ENCODE measurements around the gene HIP1. TPM values are rescaled to one million over a fixed set of nuclear protein-coding genes. Genes with fewer than 3 reads are reported as not detected.

Gene HIP1
- total and polyA plus RNA-seq, 7 experiments from 2014 or later = 0.78 to 14.6 (median 1.7) TPM; not detected in 1

DNA sequence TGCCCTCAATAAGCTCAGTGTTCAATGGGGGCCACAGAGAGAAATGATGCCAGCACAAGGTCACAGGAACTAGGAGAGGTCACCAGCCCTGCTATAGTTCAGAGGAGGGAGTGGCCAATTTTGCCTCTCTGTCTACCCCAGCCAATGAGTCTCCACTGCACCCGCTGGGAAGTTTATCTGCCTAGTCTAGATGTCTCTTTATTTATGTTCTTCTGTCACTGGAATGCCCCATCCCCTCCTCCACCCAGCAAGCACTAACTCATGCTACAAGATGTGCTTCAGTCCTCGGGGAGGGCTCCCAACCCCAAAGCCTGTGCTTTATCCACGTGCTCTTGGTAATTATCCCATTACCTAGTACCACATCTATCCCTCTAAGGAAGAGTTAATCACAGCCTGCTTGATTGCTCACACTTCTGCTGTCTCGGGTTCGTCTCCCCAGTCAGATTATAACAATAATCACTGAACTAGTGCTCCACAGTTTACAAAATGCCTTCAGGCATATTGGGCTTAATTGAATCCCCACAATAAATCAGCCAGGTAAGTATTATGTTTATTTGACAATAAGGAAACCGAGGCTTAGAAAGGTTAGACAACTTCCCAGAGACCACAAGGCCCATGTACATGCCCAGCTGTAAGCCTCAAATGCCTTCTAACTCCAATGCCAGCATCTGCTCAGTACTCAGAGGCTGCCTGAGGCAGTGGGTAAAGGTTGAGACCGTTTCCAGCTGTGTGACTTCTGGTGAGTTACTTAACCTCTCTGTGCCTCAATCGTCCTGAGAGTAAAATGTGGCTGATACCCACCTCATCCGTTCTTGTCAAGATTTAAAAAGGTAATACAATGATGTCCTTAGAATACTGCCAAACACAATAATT lies 3.9 kb downstream of the HIP1 start:
- Histone ChIP-seq H3K27me3 (ENCODE audit: control insufficient read depth in 2 of 2, insufficient read depth in 2 of 2, low read length in 2 of 2) (no peaks in the 10 kb centered on the region), H3K27ac (ENCODE audit: low read depth, low read length) (no peak overlapping the region), H3K36me3 (ENCODE audit: control insufficient read depth in 2 of 3, insufficient read depth in 3 of 3, low read length in 3 of 3) (peaks cover 0 to 4% (median 0%) of the 10 kb centered on the region in 3 experiments), H3K4me3 (ENCODE audit: low read length) (no peak overlapping the region), H3K9me3 (ENCODE audit: control insufficient read depth in 2 of 3, low read length in 3 of 3) (no peaks in the 10 kb centered on the region), H3K4me1 (ENCODE audit: control insufficient read depth in 2 of 2, insufficient read depth in 2 of 2, low read length in 2 of 2) (peaks cover 4 to 19% of the 10 kb centered on the region in 2 donors)
- H3K27me3 Mint-ChIP-seq = peaks cover 0 to 25% (median 5%) of the 10 kb centered on the region in 5 donors
- H3K36me3 Mint-ChIP-seq = peaks cover 0 to 4% (median 0%) of the 10 kb centered on the region in 5 donors
- no peak for DNase-seq
- intact Hi-C loops (cut with micrococcal nuclease) = loop anchor here (5.0 to 10.0 kb wide), 4 partner anchors 622 to 1560 kb away; partner anchors contain the start of genes EIF4H (in 1 of the 2), GTF2I (in 1 of the 2), GTF2IRD1 (in 1 of the 2) and YWHAG (in 1 of the 2)
- peaks cover 5 to 25% (median 11%) of the 10 kb centered on the region in 7 donors for H3K4me1 Mint-ChIP-seq
- H3K4me3 Mint-ChIP-seq = peak overlapping the region in 1 of 10 donors; percentile 23
- CTCF ChIA-PET = interaction anchor here (0.9 kb wide), 1 partner anchor 28 kb away, joined by 3 read pairs; no protein-coding TSS in a partner anchor
- ATAC-seq = no peak
- POLR2A ChIA-PET = no interaction called here
- peak overlapping the region in 1 of 9 donors; percentile 2 for H3K27ac Mint-ChIP-seq
- no peaks in the 10 kb centered on the region for H3K9me3 Mint-ChIP-seq

- POLR2A ChIA-PET = no interaction called here
- CTCF ChIA-PET = no interaction called here
- no peaks in the 10 kb centered on the region for H3K27me3 ChIP-seq (ENCODE audit: control insufficient read depth in 2 of 2, insufficient read depth in 2 of 2, low read length in 2 of 2)
- ATAC-seq = no peak
- H3K27me3 Mint-ChIP-seq = peaks cover 0 to 16% (median 5%) of the 10 kb centered on the region in 5 donors
- peaks cover 6 to 30% of the 10 kb centered on the region in 2 donors for H3K4me1 ChIP-seq (ENCODE audit: control insufficient read depth in 2 of 2, insufficient read depth in 2 of 2, low read length in 2 of 2)
- H3K9me3 ChIP-seq (ENCODE audit: control insufficient read depth in 2 of 3, low read length in 3 of 3) = no peaks in the 10 kb centered on the region
- H3K36me3 ChIP-seq (ENCODE audit: control insufficient read depth in 2 of 3, insufficient read depth in 3 of 3, low read length in 3 of 3) = no peaks in the 10 kb centered on the region
- H3K27ac Mint-ChIP-seq = no peak overlapping the region
- H3K36me3 Mint-ChIP-seq = peaks cover 0 to 4% (median 0%) of the 10 kb centered on the region in 5 donors
- no peak overlapping the region for H3K4me3 ChIP-seq (ENCODE audit: low read length)
- peak overlapping the region in 1 of 10 donors; percentile 37 for H3K4me3 Mint-ChIP-seq
- intact Hi-C loops (cut with micrococcal nuclease) = loop anchor here (10.0 kb wide), 2 partner anchors 1278 to 1558 kb away; partner anchors contain the start of genes EIF4H (in 1 of the 2) and GTF2IRD1 (in 1 of the 2)
- DNase-seq = no peak
- H3K27ac ChIP-seq (ENCODE audit: low read depth, low read length) = no peak overlapping the region
- H3K4me1 Mint-ChIP-seq = peaks cover 5 to 30% (median 15%) of the 10 kb centered on the region in 7 donors
- no peaks in the 10 kb centered on the region for H3K9me3 Mint-ChIP-seq
Measured at GRCh38 chr7:75732764-75733630, 5.7 kb downstream of the HIP1 start.

DNA sequence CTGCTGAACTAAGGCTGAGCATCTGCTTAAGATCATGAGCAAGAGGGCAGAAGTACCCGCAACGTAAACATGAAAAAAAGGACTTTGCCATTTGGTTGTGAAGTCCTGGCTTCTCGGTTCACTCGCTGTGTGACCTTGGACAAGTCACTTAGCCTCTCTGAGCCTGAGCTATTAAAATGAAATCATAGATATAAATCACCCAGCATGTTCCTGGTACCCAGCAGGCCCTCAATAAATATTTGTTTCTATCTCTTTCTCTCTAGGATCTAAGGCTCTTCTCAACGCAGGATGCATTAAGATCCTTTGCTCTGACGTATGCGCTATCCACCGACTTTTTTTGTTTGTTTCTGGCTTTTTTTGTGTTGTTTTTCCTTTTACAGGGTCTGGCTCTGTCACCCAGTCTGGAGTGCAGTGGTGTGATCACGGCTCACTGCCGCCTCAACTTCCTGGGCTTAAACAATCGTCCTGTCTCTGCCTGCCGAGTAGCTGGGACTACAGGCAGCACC lies 6.7 kb downstream of the HIP1 start:
- ChIA-PET POLR2A (no interaction called here), CTCF (interaction anchor here (1.0 kb wide), 1 partner anchor 31 kb away, joined by 3 read pairs; no protein-coding TSS in a partner anchor)
- DNase-seq (no peak), ATAC-seq (no peak)
- peak overlapping the region in 3 of 9 donors; percentile 17 to 23 (median 18) for H3K27ac Mint-ChIP-seq
- H3K36me3 ChIP-seq (ENCODE audit: control insufficient read depth in 2 of 3, insufficient read depth in 3 of 3, low read length in 3 of 3) = no peaks in the 10 kb centered on the region
- H3K27me3 ChIP-seq (ENCODE audit: control insufficient read depth in 2 of 2, insufficient read depth in 2 of 2, low read length in 2 of 2) = no peaks in the 10 kb centered on the region
- H3K36me3 Mint-ChIP-seq = peaks cover 0 to 4% (median 0%) of the 10 kb centered on the region in 5 donors
- intact Hi-C loops (cut with micrococcal nuclease) = loop anchor here (10.0 kb wide), 2 partner anchors 1277 to 1557 kb away; partner anchors contain the start of genes EIF4H (in 1 of the 2) and GTF2IRD1 (in 1 of the 2)
- no peak overlapping the region for H3K27ac ChIP-seq (ENCODE audit: low read depth, low read length)
- no peaks in the 10 kb centered on the region for H3K9me3 Mint-ChIP-seq
- peaks cover 0 to 10% (median 5%) of the 10 kb centered on the region in 5 donors for H3K27me3 Mint-ChIP-seq
- no peak overlapping the region for H3K4me3 ChIP-seq (ENCODE audit: low read length)
- peaks cover 6 to 30% of the 10 kb centered on the region in 2 donors for H3K4me1 ChIP-seq (ENCODE audit: control insufficient read depth in 2 of 2, insufficient read depth in 2 of 2, low read length in 2 of 2)
- H3K4me3 Mint-ChIP-seq = peak overlapping the region in 1 of 10 donors; percentile 10
- H3K4me1 Mint-ChIP-seq = peaks cover 5 to 29% (median 16%) of the 10 kb centered on the region in 7 donors
- H3K9me3 ChIP-seq (ENCODE audit: control insufficient read depth in 2 of 3, low read length in 3 of 3) = no peaks in the 10 kb centered on the region

- ATAC-seq (no peak), DNase-seq (no peak)
- ChIA-PET CTCF (no interaction called here), POLR2A (no interaction called here)
- Mint-ChIP-seq H3K27me3 (peaks cover 0 to 6% (median 2%) of the 10 kb centered on the region in 5 donors), H3K27ac (no peak overlapping the region), H3K36me3 (peaks cover 0 to 4% (median 0%) of the 10 kb centered on the region in 5 donors), H3K4me3 (peak overlapping the region in 1 of 10 donors; percentile 18), H3K4me1 (peaks cover 5 to 29% (median 16%) of the 10 kb centered on the region in 7 donors), H3K9me3 (no peaks in the 10 kb centered on the region)
- Histone ChIP-seq H3K4me3 (ENCODE audit: low read length) (no peak overlapping the region), H3K27ac (ENCODE audit: low read depth, low read length) (no peak overlapping the region), H3K4me1 (ENCODE audit: control insufficient read depth in 2 of 2, insufficient read depth in 2 of 2, low read length in 2 of 2) (peaks cover 6 to 33% of the 10 kb centered on the region in 2 donors), H3K9me3 (ENCODE audit: control insufficient read depth in 2 of 3, low read length in 3 of 3) (no peaks in the 10 kb centered on the region), H3K27me3 (ENCODE audit: control insufficient read depth in 2 of 2, insufficient read depth in 2 of 2, low read length in 2 of 2) (no peaks in the 10 kb centered on the region), H3K36me3 (ENCODE audit: control insufficient read depth in 2 of 3, insufficient read depth in 3 of 3, low read length in 3 of 3) (no peaks in the 10 kb centered on the region)
- intact Hi-C loops (cut with micrococcal nuclease) = loop anchor here (10.0 kb wide), 2 partner anchors 1275 to 1555 kb away; partner anchors contain the start of genes EIF4H (in 1 of the 2) and GTF2IRD1 (in 1 of the 2)
Measured at GRCh38 chr7:75729851-75730274, 8.9 kb downstream of the HIP1 start.

GRCh38 chr7:75727881-75728593 lies 10.7 kb downstream of the HIP1 start:
- Mint-ChIP-seq H3K27me3 (peaks cover 0 to 2% (median 0%) of the 10 kb centered on the region in 5 donors), H3K27ac (peak overlapping the region in 4 of 9 donors; percentile 51 to 81 (median 58)), H3K4me1 (peaks cover 0 to 29% (median 16%) of the 10 kb centered on the region in 7 donors), H3K4me3 (peak overlapping the region in 3 of 10 donors; percentile 11 to 64 (median 16)), H3K9me3 (no peaks in the 10 kb centered on the region), H3K36me3 (no peaks in the 10 kb centered on the region)
- DNase-seq = no peak
- peak overlapping the region; percentile 33 for H3K4me3 ChIP-seq (ENCODE audit: low read length)
- ATAC-seq = peak; percentile 85
- CTCF ChIA-PET = no interaction called here
- H3K27me3 ChIP-seq (ENCODE audit: control insufficient read depth in 2 of 2, insufficient read depth in 2 of 2, low read length in 2 of 2) = no peaks in the 10 kb centered on the region
- H3K4me1 ChIP-seq (ENCODE audit: control insufficient read depth in 2 of 2, insufficient read depth in 2 of 2, low read length in 2 of 2) = peaks cover 6 to 33% of the 10 kb centered on the region in 2 donors
- H3K36me3 ChIP-seq (ENCODE audit: control insufficient read depth in 2 of 3, insufficient read depth in 3 of 3, low read length in 3 of 3) = no peaks in the 10 kb centered on the region
- no peaks in the 10 kb centered on the region for H3K9me3 ChIP-seq (ENCODE audit: control insufficient read depth in 2 of 3, low read length in 3 of 3)
- intact Hi-C loops (cut with micrococcal nuclease) = no loop called here
- POLR2A ChIA-PET = interaction anchor here (0.6 kb wide), 1 partner anchor 21 kb away, joined by 7 read pairs; no protein-coding TSS in a partner anchor
- no peak overlapping the region for H3K27ac ChIP-seq (ENCODE audit: low read depth, low read length)

Data from naive thymus-derived CD4-positive, alpha-beta T cell (primary cell).